Measurements from ENCODE around the gene COL20A1.
"Not testable (repeated sequence)": the region's sequence is repeated elsewhere in the genome, so short reads cannot be mapped to it uniquely, and the experiment has no call there.

COL20A1 gene

DNA sequence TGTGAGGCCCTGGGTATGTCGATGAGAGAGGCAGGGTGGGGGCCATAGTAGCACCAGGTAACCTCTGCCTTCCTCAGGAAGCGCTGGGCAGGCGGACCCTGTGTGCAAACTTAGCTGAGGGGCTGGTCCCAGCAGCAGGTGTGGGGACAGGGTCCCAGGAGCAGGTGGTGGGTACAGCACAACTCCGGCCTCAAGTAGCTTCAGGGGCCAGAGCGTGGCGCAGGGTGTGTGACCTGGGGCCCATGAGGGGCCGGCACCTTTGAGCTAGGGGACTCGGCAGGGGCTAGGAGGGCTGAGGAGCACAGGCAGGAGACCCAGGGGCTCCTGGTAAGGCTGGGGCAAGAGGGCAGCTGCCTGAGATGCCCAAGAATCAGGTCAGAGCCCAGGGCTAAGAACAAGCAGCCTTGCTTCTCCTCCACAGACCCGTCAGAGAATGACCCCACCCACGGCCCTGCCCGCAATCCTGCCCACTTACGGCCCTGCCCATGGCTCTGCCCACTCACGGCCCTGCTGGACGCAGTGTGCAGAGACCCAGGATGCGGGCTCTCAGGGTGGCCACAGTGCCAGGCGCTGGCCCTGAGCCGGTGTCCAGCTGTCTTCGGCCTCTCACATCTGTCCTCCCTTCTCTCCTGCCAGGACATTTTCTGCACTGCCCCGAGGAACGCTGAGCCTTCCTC lies 37.2 kb downstream of the COL20A1 start:
- in situ Hi-C loops (cut with MboI; ENCODE audit: low sequenced_read_pairs) = no loop called here

DNA sequence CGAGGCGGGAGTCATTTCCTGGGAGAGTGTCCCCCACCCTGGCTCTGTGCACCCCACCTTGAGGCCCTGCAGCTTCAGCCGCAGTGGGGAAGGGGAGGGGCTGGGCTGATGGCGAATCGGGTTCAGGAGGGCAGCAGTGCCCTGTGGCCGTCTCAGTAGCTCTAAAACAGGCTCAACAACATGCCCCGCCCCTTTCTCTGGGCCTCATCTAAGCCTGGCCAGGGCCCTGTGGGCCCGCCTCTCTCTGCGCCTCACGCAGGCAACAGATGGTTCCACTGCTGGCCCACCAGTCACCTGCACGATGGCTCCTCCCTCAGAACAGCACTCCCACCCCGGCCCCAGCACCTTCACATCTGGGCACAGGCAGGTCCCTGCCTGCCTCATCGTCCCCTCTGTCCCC lies 38.0 kb downstream of the COL20A1 start:
- in situ Hi-C loops (cut with MboI; ENCODE audit: low sequenced_read_pairs) = no loop called here

DNA sequence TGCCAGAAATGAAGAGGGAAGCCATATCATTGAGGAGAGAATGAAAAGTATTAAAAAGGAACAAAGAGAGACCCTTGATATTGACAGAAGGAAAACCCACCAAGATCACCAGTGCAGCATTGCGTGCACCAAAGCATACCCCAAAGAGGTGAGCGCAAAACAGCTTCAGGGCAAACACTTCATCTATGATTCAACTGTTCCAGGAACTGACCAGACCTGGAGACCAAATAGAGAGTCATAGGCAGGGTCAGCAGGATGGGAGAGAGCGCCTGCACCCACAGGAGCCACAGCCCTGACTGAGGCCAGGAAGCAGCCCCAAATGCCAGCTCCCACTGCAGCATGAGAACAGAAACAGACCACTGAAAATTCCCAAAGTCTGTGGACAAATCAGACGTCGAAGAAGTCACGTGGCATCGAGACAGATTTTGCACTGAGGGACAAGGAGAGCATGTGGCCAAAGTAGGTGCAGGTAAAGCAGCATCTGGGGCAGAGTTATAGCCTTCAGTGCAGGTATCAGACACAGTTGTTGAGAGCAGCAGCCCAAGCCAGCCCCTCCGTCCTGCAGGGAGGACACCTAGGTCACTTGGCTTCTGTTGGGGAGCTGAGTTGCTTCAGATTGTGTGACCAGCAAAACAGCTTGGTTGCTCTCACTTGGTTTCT lies 38.9 kb downstream of the COL20A1 start:
- in situ Hi-C loops (cut with MboI; ENCODE audit: low sequenced_read_pairs) = no loop called here

DNA sequence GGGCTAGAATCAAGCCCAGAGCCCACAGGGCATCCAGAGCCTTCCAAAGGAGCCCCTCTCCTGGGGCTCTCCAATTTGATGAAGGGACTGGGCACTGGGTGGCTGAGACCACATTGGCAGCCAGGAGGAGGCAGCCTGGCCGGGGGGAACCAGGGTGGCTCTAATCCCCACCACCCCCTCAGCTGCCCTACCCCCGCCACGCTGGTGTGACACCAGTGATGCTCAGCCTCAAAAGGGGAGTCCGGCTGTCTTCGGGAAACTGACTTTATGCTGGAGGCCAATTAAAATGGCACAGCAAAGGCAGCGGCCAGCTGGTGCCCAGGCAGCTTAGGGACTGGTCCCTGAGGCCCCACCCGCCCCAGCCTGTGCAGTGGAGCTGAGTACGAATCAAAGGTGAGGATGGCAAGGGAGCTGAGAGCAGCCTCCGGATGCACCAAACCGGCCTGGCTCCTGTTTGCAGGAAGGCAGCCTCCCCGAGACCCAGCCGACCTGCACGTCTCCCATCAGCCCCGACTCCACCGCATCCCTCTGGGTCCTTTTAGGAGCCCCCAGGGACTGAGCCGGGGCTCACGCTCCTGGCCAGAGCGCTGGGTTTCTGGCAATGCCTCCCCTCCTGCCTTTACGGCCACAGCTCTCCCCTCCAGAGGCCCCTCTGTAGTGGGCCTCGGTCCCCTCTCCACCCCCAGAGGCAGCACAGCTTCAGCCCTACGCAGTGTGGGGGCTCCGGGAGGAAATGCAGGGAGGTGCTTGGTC lies 39.7 kb downstream of the COL20A1 start:
- in situ Hi-C loops (cut with MboI; ENCODE audit: low sequenced_read_pairs) = no loop called here

DNA sequence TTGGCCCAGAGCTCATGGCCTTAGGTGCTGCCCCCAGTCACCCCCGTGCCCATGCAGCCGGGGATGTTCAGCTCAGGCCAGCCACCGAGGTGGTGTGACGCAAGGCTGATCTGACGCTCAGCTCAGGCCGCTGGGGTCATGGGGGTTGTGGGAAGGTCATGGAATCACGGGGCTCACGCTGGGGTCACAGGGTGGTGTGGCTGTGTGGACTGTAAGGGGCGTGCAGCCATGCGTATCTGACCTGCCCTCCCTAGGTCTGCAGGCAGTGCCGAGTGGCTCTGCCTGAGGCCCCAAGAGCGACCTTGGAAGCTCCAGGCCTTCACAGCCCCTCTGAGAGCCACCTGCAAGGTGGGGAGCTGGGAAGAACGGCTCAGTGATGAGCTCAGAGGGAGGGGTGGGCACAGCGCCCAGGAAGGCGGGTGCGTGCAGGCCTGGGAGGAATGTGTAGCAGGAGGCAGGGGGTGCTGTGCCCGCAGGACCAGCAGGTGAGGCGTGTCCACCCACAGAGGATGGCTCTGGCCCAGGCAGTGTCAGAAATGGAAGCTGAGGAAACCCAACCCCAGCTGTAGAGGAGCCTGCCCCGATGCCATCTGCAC lies 40.4 kb downstream of the COL20A1 start:
- in situ Hi-C loops (cut with MboI; ENCODE audit: low sequenced_read_pairs) = no loop called here

DNA sequence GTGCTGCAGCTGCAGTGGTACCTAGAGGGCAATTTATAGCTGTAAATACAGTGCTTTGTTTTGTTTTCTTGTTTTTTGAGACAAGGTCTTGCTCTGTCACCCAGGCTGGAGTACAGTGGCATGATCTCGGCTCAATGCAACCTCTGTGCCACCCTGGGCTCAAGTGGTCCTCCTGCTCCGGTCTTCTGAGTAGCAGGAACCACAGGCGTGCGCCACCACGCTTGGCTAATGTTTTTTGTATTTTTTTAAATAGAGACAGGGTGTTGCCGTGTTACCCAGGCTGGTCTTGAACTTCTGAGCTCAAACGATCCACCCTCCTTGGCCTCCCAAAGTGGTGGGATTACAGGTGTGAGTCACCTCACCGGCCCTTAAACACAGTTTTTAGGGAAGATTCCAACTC lies 41.4 kb downstream of the COL20A1 start:
- in situ Hi-C loops (cut with MboI; ENCODE audit: low sequenced_read_pairs) = no loop called here

DNA sequence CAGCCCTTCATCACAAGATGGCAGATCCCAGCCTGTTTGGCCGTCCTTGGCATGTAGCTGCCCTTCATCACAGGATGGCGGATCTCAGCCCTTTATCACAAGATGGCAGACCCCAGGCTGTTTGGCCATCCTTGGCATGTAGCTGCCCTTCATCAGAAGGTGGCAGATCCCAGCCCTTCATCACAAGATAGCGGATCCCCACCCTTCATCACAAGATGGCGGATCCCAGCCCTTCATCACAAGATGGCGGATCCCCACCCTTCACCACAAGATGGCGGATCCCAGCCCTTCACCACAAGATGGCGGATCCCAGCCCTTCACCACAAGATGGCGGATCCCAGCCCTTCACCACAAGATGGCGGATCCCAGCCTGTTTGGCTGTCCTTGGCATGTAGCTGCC lies 42.1 kb downstream of the COL20A1 start:
- in situ Hi-C loops (cut with MboI; ENCODE audit: low sequenced_read_pairs) = not testable (repeated sequence)

DNA sequence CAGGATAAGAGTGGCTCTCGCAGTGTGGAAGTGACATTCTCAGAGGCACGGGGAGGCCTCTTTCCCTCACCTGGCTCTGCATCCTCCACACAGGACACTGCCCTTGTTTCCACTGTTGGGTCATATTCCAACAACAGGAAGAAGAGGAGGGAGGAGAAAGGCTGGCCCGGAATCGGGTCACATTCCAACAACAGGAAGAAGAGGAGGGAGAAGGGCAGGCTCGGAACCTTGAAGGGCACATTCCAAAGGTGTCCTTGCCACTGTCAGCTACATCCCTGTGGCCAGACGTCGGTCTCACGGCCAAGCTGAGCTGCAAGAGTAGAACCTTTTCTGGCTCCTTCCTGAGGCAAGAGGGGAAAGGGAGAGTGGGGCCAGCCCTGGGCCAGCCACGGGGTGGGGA lies 42.7 kb downstream of the COL20A1 start:
- in situ Hi-C loops (cut with MboI; ENCODE audit: low sequenced_read_pairs) = no loop called here

DNA sequence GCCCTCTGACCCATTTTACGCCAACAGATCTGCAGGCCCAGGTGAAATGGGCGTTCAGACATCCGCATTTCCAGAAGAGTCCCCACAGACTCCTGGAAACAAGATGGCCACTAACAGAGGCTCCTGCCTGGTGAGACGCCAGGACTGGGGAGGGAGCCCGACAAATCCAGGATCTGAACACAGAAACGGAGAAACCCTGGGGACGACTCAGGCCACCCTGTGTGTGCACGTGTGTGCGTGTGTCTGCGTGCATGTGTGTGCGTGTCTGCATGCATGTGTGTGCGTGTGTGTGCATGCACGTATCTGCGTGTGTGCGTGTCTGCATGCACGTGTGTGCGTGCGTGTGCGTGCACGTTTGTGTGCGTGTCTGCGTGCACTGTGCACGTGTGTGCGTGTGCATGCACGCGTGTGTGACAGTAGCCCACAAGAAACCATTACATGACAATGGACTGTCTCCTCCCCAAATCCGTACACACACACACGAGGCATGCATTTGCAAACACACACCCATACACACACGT lies 43.3 kb downstream of the COL20A1 start:
- in situ Hi-C loops (cut with MboI; ENCODE audit: low sequenced_read_pairs) = no loop called here

DNA sequence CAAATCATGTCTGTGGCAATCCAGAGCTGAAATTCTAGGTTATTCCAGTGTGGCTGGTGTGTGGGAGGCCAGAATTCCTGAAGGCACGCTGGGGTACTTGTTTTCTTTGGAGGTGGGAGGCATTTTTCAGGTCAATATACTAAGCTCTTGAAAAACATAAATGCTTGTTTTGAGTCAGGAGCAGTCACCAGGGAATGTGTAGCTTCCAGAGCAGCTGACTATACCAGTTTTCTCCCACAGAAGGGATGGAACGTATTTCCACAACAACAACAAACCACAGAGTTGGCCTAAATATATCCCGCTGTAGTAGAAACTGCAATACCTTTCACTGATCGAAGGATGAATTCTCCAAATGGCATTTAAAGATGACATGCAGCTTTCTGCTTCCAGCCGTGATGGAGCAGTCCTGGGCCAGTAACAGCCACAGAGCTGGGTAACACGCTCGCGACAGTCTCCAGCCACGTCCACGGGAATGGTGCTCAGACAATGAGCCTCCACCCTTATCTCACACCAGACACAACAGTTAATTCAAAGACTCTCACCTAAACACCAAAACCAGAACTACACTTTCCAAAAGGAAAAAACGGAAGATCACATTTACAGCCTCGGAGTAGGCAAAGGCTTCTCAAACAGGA lies 44.9 kb downstream of the COL20A1 start:
- in situ Hi-C loops (cut with MboI; ENCODE audit: low sequenced_read_pairs) = no loop called here

DNA sequence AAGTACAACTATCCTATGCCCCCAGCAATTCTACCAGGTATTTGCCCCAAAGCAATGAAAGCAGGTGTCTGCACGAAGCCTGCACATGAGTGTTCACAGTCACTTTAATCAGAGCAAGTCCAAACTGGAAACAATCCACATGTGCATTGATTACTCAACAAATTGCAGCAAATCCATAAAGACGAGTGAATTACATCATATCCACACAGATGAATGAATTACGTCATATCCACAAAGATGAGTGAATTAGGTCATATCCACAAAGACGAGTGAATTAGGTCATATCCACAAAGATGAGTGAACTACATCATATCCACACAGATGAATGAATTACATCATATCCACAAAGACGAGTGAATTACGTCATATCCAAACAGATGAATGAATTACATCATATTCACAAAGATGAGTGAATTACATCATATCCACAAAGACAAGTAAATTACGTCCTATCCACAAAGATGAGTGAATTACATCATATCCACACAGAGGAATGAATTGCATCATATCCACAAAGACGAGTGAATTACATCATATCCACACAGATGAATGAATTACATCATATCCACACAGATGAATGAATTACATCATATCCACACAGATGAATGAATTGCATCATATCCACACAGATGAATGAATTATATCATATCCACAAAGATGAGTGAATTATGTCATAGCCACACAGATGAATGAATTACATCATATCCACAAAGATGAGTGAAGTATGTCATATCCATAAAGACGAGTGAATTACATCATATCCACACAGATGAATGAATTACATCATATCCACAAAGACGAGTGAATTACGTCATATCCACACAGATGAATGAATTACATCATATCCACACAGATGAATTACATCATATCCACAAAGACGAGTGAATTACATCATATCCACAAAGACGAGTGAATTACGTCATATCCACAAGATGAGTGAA lies 46.4 kb downstream of the COL20A1 start:
- in situ Hi-C loops (cut with MboI; ENCODE audit: low sequenced_read_pairs) = not testable (repeated sequence)

DNA sequence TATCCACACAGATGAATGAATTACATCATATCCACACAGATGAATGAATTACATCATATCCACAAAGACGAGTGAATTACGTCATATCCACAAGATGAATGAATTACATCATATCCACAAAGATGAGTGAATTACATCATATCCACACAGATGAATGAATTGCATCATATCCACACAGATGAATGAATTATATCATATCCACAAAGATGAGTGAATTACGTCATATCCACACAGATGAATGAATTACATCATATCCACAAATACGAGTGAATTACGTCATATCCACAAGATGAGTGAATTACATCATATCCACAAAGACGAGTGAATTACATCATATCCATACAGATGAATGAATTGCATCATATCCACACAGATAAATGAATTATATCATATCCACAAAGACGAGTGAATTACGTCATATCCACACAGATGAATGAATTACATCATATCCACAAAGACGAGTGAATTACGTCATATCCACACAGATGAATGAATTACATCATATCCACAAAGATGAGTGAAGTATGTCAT lies 47.2 kb downstream of the COL20A1 start:
- in situ Hi-C loops (cut with MboI; ENCODE audit: low sequenced_read_pairs) = not testable (repeated sequence)

DNA sequence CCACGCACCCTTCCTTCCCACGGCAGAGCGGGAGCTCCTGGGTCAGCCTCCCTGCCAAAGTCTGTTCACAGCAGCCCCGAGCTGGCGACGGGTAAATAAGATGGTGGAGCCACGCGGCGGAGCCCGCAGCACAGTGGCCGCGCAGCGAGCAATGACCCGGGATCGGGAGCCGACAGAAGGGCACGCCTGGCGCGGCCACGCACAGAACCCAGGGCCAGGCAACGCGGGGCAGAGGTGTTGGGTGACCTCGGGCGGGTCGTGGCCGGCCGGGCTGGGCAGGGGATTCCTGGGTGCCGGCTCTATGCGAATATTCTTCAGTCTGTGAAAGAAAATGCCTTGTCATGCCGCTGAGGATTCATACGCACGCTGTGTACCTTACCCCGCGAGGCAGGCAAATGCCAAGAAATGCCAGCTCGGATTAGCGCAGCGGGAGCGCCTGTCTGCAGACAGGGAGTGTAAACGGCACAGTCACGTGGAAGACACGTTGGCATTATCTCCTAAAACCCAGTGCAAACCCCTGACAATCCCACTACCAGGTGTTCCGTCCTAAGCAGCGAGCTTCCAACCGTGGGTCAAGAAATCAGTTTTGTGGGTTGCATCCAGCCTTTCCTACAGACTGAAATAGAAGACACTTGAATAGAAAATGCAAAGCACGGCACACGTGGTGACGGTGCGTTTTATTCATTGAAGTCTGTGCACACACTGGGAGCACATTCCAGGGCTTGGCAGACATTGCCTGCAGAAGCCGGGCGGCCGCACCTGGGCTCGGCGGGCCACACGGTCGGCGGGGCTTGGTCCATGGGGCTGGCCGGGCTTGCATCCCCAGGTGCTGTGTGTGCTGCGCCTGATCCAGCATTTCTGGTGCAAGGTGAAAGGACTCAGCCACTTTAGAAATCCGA lies 49.8 kb downstream of the COL20A1 start:
- in situ Hi-C loops (cut with MboI; ENCODE audit: low sequenced_read_pairs) = no loop called here

DNA sequence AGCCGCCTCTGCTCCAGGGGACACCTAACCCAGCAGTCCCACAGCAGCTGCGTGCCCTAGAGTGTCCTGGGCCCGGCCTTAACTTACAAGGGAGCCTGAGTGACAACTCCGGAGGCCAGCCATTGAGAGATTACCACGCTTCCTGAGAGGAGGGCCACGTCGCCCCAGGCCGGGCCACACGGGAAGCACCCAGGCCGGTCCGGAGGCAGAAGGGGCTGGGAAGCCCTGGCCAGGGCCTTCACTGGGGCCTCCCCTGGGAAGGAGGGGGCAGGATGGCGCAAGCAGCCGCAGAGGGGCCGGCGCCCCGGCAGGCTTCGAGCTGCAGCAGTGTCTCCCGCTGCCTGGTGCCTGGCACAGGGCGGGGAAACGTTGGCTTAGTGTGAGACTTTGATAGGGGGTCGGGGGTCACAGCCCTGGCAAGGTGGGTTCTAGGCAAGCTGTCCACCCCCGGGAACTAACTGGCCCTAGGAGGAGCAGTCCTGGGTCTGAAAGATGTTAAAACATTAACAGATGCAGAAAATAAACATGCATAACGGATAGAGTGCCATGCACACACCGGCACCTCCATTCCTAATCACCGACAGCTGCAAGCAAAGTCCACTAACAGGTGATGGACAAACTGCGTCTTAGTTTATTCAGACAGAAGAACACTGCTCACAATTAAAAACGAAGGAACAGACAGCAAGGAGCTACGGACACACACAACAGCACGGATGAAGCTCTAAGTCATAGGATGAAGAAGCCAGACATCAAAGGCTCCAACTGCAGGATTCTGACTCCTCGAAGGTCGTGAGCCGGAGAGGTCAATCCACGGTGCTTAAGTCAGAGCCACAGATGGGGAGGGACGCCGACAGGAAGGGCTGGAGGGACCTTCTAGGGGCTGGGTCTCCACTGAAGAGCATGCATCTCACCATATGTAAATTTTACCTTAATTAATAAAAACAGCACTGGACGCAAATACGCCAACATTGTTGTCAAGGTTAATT lies 50.8 kb downstream of the COL20A1 start:
- in situ Hi-C loops (cut with MboI; ENCODE audit: low sequenced_read_pairs) = no loop called here

DNA sequence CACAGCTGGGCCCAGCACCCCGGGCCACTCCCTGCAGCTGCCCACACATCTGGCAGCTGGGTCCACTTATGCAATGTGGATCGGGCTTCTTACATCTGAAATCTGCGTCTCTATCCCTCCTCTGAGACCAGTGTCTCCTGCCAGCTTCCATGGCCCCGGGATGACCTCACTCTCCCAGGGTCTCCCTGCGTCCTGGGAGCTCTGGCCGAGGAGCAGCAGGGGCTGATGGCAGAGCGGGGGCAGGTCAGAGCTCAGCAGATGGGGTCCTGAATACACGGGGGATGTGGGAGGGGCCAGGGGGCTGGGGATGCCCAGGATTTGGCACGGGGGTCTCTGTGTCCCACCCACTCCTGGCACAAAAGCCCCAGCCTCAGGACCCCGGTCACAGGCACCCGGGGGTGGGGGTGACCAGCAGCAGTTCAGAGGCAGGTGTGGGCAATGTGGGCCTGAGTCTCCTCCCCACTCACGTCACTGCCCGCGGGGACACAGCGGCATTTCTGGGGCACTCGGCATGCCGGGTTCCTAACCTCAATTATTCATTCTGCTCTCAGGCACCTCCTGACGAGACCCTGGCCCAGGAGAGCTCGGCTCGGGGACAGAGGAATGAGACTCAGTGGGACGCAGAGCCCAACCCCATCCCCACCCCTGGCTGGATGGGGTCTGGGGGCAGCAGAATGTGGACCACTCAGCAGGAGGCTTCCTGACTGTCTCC lies 51.8 kb downstream of the COL20A1 start:
- in situ Hi-C loops (cut with MboI; ENCODE audit: low sequenced_read_pairs) = no loop called here

DNA sequence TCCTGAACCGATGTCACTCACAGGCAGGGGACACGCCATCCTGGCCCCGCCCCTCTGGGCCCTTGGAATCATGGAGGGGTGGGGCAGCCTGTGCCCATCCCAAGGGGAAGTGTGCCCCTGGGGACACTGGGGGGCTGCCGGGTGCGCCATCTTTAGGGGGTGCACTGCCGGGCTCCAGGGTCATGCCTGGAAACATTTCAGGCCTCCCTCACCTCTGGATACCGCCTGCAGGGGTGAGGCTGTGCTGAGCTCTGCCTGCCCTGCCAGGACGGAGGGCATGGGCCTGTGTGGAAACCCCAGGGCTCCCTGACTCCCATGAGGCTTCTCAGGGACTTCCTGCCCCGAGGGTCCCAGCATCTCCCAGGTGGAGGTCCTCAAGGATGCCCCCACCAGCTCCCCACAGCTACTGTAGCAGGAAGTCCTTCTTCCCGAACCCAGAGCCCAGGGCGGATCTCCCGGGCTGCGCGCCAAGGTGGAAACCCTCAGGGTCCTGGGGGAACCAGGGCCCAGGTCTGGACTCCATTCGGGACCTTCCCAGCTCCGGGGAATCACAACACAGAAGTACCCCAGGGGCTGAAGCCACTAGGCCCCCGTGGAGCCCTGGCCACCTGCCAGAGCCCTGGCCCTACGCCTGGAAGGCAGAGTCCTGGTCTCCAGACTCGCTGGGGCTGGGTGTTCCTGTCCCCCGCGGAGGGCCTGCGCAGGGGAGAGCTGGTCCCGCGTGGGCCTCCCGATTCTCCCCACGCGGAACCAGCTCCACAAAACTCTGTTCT lies 52.5 kb downstream of the COL20A1 start:
- in situ Hi-C loops (cut with MboI; ENCODE audit: low sequenced_read_pairs) = no loop called here
